HepG2 (cell line): ENCODE data around the gene ZBTB7C. TPM values are rescaled to one million over a fixed set of nuclear protein-coding genes. Genes with fewer than 3 reads are reported as not detected.

ENCODE experiments used
- ATAC-seq: fragments of 200-7000 bp; cut with Tn5 transposase; 3 replicates; pipeline ENCODE4 v1.9.1; 2020; ENCODE audit warnings: mild to moderate bottlenecking, moderate library complexity
- BruUV-seq: library from RNA; stranded (reverse); fragments of 400-500 nt; replicated peaks from 2 replicates; lab custom pipeline; 2021; lab: Mats Ljungman, UMichigan
- CTCF ChIA-PET: fragments of 300-600 bp; formaldehyde crosslinking; extraction: SDS; loops from one replicate; lab custom pipeline; 2021; ENCODE audit warnings: low total read pairs, inconsistent platforms, low intra/inter-chr PET ratio; lab: Yijun Ruan, JAX
- POLR2A ChIA-PET: fragments of 350-600 bp; sonication (Branson Sonifier 250); formaldehyde crosslinking; loops from one replicate; lab custom pipeline; 2020; ENCODE audit warnings: antibody characterized with exemption, inconsistent platforms; lab: Yijun Ruan, JAX
- DNase-seq: peaks from one replicate; pipeline ENCODE4 v3.0.0-alpha.2; 2015; ENCODE audit warnings: low spot score
- FAIRE-seq: peaks from 3 replicates; lab custom pipeline; 2011; peaks lifted over from hg19 to GRCh38; lab: Jason Lieb, UNC
- H2AFZ ChIP-seq: one replicate; pipeline ENCODE4 v1.6.1; 2011; ENCODE audit warnings: low read length, inconsistent platforms
- H3K27ac ChIP-seq: fragments of 300-600 bp; 3 replicates; pipeline ENCODE4 v1.8.0; 2011; ENCODE audit warnings: mixed run types, mild to moderate bottlenecking, mixed read lengths, low read length, inconsistent platforms; ENCODE audit not compliant: insufficient read depth; ENCODE audit errors: extremely low read length
- H3K27me3 ChIP-seq, 2 experiments: fragments of 200-600 bp in 1 of 2; 2 replicates in 1 of 2; 3 replicates in 1 of 2; pipeline versions ENCODE4 v1.6.0 to v1.8.0; 2011; ENCODE audit warnings: low read length in 2 of 2, mild to moderate bottlenecking in 2 of 2, moderate library complexity in 2 of 2, inconsistent platforms in 1 of 2; ENCODE audit not compliant: insufficient read depth in 2 of 2, control insufficient read depth in 1 of 2
- H3K36me3 ChIP-seq, 2 experiments: fragments of 200-600 bp in 1 of 2; replicated peaks in 1 of 2; 2 replicates in 1 of 2; 3 replicates in 1 of 2; pipeline versions ENCODE4 v1.5.1 to v1.8.0; 2011; ENCODE audit warnings: low read length in 2 of 2, inconsistent platforms in 1 of 2; ENCODE audit not compliant: insufficient read depth in 2 of 2, control insufficient read depth in 1 of 2
- H3K4me1 ChIP-seq: 2 replicates; pipeline ENCODE4 v1.5.1; 2012; ENCODE audit warnings: low read length, inconsistent platforms; ENCODE audit not compliant: insufficient read depth
- H3K4me2 ChIP-seq: 2 replicates; pipeline ENCODE4 v1.6.0; 2011; ENCODE audit warnings: low read depth, low read length, inconsistent platforms
- H3K4me3 ChIP-seq, 3 experiments: fragments of 200-600 bp in 1 of 3; sonication (generic), shearing (Covaris generic) in 1 of 3; replicated peaks in 1 of 3; 2 replicates each; pipeline ENCODE4 v1.5.1; 2011 to 2016; ENCODE audit warnings: low read length in 3 of 3, inconsistent platforms in 2 of 3, low read depth in 2 of 3, mild to moderate bottlenecking in 2 of 3, control low read depth in 1 of 3, mixed read lengths in 1 of 3; ENCODE audit not compliant: insufficient read depth in 1 of 3
- H3K79me2 ChIP-seq: one replicate; pipeline ENCODE4 v1.6.1; 2011; ENCODE audit warnings: low read length, inconsistent platforms; ENCODE audit not compliant: insufficient read depth
- H3K9ac ChIP-seq: 2 replicates; pipeline ENCODE4 v1.6.0; 2011; ENCODE audit warnings: mild to moderate bottlenecking, low read depth, low read length, inconsistent platforms; ENCODE audit not compliant: insufficient read depth
- H3K9me3 ChIP-seq: 2 replicates; pipeline ENCODE4 v1.5.1; 2012; ENCODE audit warnings: mild to moderate bottlenecking, low read length
- H4K20me1 ChIP-seq: 2 replicates; pipeline ENCODE4 v1.6.0; 2011; ENCODE audit warnings: inconsistent platforms, mild to moderate bottlenecking, low read length, moderate library complexity; ENCODE audit not compliant: insufficient read depth
- DNMT1 ChIP-seq: sonication (generic); formaldehyde crosslinking; IDR thresholded peaks from 2 replicates; pipeline ENCODE4 v1.5.1; 2020; ENCODE audit warnings: mild to moderate bottlenecking, missing genetic modification reagents
- HHEX ChIP-seq: IDR thresholded peaks from 2 replicates; pipeline ENCODE4 v1.6.1; 2016; ENCODE audit warnings: control low read depth
- HIC2 ChIP-seq: sonication (generic); formaldehyde crosslinking; IDR thresholded peaks from 2 replicates; pipeline ENCODE4 v1.9.0; 2022; ENCODE audit warnings: low read depth, missing genetic modification reagents
- IRF2 ChIP-seq: IDR thresholded peaks from 2 replicates; pipeline ENCODE4 v1.6.1; 2018; ENCODE audit warnings: missing genetic modification reagents, missing compliant biosample characterization
- JDP2 ChIP-seq: sonication (generic); formaldehyde crosslinking; IDR thresholded peaks from 2 replicates; pipeline ENCODE4 v1.8.1; 2022; ENCODE audit warnings: missing genetic modification reagents, borderline replicate concordance
- MBNL3 ChIP-seq: fragments of 250-450 bp; sonication (Bioruptor Pico); conservative IDR thresholded peaks from 2 replicates; pipeline ENCODE4 v1.8.0; 2022; ENCODE audit warnings: mild to moderate bottlenecking, inconsistent platforms
- RCOR2 ChIP-seq: IDR thresholded peaks from 2 replicates; pipeline ENCODE4 v1.6.1; 2016; ENCODE audit warnings: missing biosample characterization, missing genetic modification reagents
- TFDP1 ChIP-seq: IDR thresholded peaks from 2 replicates; pipeline ENCODE4 v1.6.1; 2016; ENCODE audit warnings: missing compliant biosample characterization, missing genetic modification reagents, borderline replicate concordance
- ZFP36L1 ChIP-seq: sonication (generic); formaldehyde crosslinking; IDR thresholded peaks from 2 replicates; pipeline ENCODE4 v1.8.0; 2022; ENCODE audit warnings: mild to moderate bottlenecking, missing genetic modification reagents, moderate library complexity
- ZNF17 ChIP-seq: sonication (generic); formaldehyde crosslinking; IDR thresholded peaks from 2 replicates; pipeline ENCODE4 v1.5.0; 2020; ENCODE audit warnings: mild to moderate bottlenecking, missing genetic modification reagents
- ZNF224 ChIP-seq: sonication (generic); formaldehyde crosslinking; IDR thresholded peaks from 2 replicates; pipeline ENCODE4 v1.5.0; 2020; ENCODE audit warnings: mild to moderate bottlenecking, missing genetic modification reagents
- ZNF230 ChIP-seq: sonication (generic); formaldehyde crosslinking; IDR thresholded peaks from 2 replicates; pipeline ENCODE4 v1.4.0; 2020; ENCODE audit warnings: mild to moderate bottlenecking, missing genetic modification reagents
- ZNF232 ChIP-seq: sonication (generic); formaldehyde crosslinking; IDR thresholded peaks from 2 replicates; pipeline ENCODE4 v1.4.0; 2020; ENCODE audit warnings: missing genetic modification reagents, borderline replicate concordance
- WGBS: methylation state at CpG from one replicate; pipeline ENCODE4 v1.1.6; 2017; ENCODE audit warnings: low lambda C conversion rate; 5-methylcytosine and 5-hydroxymethylcytosine counted together
- in situ Hi-C: cut with HindIII; loops from 2 replicates; pipeline ENCODE4 v1.10.0; 2017; ENCODE audit warnings: low pct_unique_long_range_greater_than_20kb; ENCODE audit not compliant: extremely low pct_ligation_motif_present
- intact Hi-C: fragments of 100-400 bp; cut with micrococcal nuclease; formaldehyde crosslinking; loops from one replicate; pipeline ENCODE4 v1.10.0; 2022; ENCODE audit not compliant: unreplicated experiment
- polyA plus RNA-seq, 8 experiments: library from polyadenylated mRNA; depleted of rRNA in 3 of 8; stranded (reverse) in 7 of 8; unstranded in 1 of 8; fragments of >200 nt; fragmentation: Illumina TruSeq in 4 of 8; extraction: Trizol in 4 of 8; gene quantifications; 2 replicates each; pipeline versions ENCODE4 v1.2.1 to v1.2.3, GENCODE V29; 2011 to 2016; ENCODE audit warnings: low read depth in 4 of 8, missing spikeins in 1 of 8, mixed read lengths in 1 of 8; ENCODE audit not compliant: insufficient read depth in 1 of 8
- total RNA-seq, 5 experiments: library from RNA; depleted of rRNA; stranded (reverse); fragments of >200 nt; fragmentation: Illumina TruSeq; extraction: Trizol; gene quantifications; 2 replicates each; pipeline ENCODE4 v1.2.3, GENCODE V29; 2016; ENCODE audit warnings: low read depth in 1 of 5

The ZBTB7C gene
- total and polyA plus RNA-seq, 2 of the 13 experiments (the other 11 are each of a cell fraction or from before 2014, with no cell fraction given): 0.01 to 0.04 TPM

GRCh38 chr18:48398074-48398473, 11.1 kb downstream of the ZBTB7C start:
- BruUV-seq: no TSS peak
- Histone ChIP-seq H3K36me3 (no peaks in the 10 kb centered on the region), H3K9me3 (no peaks in the 10 kb centered on the region), H4K20me1 (no peaks in the 10 kb centered on the region), H3K79me2 (no peaks in the 10 kb centered on the region), H2AFZ (no peak overlapping the region), H3K9ac (no peak overlapping the region), H3K27ac (no peak overlapping the region), H3K4me3 (no peak overlapping the region), H3K4me2 (no peak overlapping the region), H3K27me3 (peaks cover 4 to 48% of the 10 kb centered on the region in 2 experiments; a peak in 3 of 5 replicates), H3K4me1 (no peaks in the 10 kb centered on the region)
- in situ Hi-C loops (no loop called here), intact Hi-C loops (no loop called here)
- WGBS: 0% methylated on average over 2 of the region's 4 CpGs
- no peak for FAIRE-seq
- ChIA-PET POLR2A (interaction anchor here (0.6 kb wide), 1 partner anchor 400 kb away, joined by 3 read pairs; no protein-coding TSS in a partner anchor), CTCF (no interaction called here)
- no peak for TF ChIP-seq TFDP1 (CRISPR knock-in tag)
- no peak for TF ChIP-seq ZNF232
- no peak for TF ChIP-seq HIC2 (CRISPR knock-in tag)
- TF ChIP-seq IRF2 (CRISPR knock-in tag): no peak
- TF ChIP-seq RCOR2 (CRISPR knock-in tag): no peak
- no peak for TF ChIP-seq MBNL3 (CRISPR knock-in tag)
- TF ChIP-seq ZNF17 (CRISPR knock-in tag): no peak
- no peak for TF ChIP-seq ZFP36L1 (CRISPR knock-in tag)
- no peak for TF ChIP-seq ZNF230
- no peak for TF ChIP-seq ZNF224 (CRISPR knock-in tag)
- TF ChIP-seq DNMT1 (CRISPR knock-in tag): no peak
- TF ChIP-seq JDP2 (CRISPR knock-in tag): no peak
- no peak for TF ChIP-seq HHEX
- ATAC-seq: no peak
- no peak for DNase-seq
